HG03521 (cell line): ENCODE results near the gene CD96.
"Not testable (repeated sequence)": the region's sequence is repeated elsewhere in the genome, so short reads cannot be mapped to it uniquely, and the experiment has no call there.

Experiments
- ATAC-seq: cut with Tn5 transposase; IDR thresholded peaks from one replicate; pipeline ENCODE4 v1.9.1; 2021; ENCODE audit warnings: mild to moderate bottlenecking, moderate library complexity; ENCODE audit not compliant: unreplicated experiment

The CD96 gene

DNA sequence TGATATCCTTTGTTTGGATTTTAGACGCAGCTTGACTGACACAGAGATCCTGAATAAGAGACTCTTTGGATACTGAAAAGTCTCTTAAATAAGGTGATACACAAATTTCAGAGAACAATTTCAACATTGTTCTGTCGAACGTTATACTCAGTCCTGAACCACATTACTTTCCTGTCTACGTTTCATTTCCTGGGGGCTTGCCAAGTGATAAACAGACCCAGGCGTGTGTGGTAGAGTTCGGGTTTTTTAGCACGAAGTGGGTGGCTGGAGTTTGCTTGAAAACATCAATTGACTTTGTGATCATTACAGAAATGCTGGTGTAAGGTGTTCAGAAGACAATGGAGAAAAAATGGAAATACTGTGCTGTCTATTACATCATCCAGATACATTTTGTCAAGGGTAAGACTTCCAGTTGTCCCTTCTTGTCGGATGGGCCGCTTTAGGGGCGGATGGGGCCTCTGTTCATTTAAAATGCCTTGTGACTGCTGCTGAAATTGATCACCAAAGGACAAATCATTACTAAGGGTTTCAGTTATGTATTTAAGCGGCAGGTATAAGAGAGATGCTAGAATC lies at the start of gene CD96:
TSS of gene CD96 (plus strand) at position 287 of the 573 bp plus-strand sequence. CDS start at position 339, 52 bp downstream.
- peak; percentile 31 for ATAC-seq

- ATAC-seq = no peak
These were observed 48.7 kb upstream of the CD96 start for GRCh38 chr3:111493276-111493675.

GRCh38 chr3:111496894-111497559 lies 45.0 kb upstream of the CD96 start:
- no peak for ATAC-seq

DNA sequence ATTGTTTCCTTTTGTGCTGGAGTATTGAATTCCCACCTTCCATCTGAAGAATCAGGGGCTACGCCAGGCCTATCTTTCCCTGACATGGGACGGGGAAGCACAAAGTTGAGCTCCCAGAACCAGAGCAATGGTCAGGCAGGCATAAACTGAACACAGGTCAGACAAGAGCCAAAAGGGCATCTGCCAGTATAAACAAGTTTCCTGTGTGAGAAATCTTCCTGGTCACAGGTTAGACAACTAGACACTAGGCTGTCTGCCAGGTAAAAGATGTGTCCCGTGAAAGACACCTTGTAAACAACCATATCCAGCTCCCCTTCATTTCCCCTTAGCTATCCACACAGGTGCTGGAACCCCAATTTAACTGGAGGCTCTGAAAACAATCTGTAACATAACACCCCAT lies 44.0 kb upstream of the CD96 start:
- no peak for ATAC-seq

- ATAC-seq = peak; percentile 80
These were observed 35.6 kb upstream of the CD96 start for GRCh38 chr3:111506435-111506834.

GRCh38 chr3:111509308-111509707 lies 32.7 kb upstream of the CD96 start:
- ATAC-seq = no peak

DNA sequence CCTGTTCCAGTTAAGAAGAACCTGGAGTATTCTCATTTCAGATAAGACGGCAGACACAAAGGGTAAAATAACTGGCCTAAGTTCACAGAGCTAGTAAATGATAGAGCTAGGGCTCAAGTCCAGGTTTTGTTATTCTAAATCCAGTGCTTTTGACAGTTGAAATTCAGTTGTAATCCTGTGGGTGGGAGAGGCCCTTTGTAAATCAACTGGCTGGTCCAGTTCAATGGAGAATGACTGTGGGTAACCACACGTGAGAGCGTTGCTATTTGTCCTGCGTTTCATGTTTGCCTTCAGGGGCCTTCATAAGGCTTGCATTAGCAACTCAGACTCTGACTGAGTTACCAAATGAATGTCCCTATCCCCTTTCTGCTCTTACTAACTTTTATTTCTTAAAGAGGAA lies 24.2 kb upstream of the CD96 start:
- no peak for ATAC-seq

- ATAC-seq = no peak
These were observed 22.7 kb upstream of the CD96 start for GRCh38 chr3:111519178-111519855.

GRCh38 chr3:111521891-111522290 lies 20.1 kb upstream of the CD96 start:
- no peak for ATAC-seq

- ATAC-seq = not testable (repeated sequence)
These were observed 17.5 kb upstream of the CD96 start for GRCh38 chr3:111524486-111524885.

DNA sequence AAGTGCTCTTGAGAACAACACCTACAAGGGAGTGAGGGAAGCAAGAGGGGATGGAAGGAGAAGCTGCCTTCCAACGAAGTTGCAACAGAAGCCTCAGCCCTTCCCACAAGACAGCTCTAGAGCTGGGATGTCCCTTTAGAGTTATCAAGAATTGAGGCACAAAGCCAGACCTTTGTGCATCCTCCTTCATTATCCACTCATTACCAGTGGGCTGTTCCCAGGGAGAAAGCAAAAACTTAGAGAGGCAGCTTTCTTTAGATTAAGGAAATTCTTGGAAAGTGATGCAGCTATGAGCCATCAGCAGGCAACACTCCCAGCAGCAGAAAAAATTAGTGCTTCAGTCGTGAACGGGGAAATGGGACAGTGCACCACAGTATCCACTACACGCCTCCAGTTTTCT lies 10.6 kb upstream of the CD96 start:
- ATAC-seq = no peak

GRCh38 chr3:111534701-111535100 lies 7.3 kb upstream of the CD96 start:
- ATAC-seq = no peak

GRCh38 chr3:111538111-111538510 lies 3.9 kb upstream of the CD96 start:
- ATAC-seq = no peak

- ATAC-seq = peak; percentile 21
These were observed 3.3 kb upstream of the CD96 start for GRCh38 chr3:111538681-111539083.

DNA sequence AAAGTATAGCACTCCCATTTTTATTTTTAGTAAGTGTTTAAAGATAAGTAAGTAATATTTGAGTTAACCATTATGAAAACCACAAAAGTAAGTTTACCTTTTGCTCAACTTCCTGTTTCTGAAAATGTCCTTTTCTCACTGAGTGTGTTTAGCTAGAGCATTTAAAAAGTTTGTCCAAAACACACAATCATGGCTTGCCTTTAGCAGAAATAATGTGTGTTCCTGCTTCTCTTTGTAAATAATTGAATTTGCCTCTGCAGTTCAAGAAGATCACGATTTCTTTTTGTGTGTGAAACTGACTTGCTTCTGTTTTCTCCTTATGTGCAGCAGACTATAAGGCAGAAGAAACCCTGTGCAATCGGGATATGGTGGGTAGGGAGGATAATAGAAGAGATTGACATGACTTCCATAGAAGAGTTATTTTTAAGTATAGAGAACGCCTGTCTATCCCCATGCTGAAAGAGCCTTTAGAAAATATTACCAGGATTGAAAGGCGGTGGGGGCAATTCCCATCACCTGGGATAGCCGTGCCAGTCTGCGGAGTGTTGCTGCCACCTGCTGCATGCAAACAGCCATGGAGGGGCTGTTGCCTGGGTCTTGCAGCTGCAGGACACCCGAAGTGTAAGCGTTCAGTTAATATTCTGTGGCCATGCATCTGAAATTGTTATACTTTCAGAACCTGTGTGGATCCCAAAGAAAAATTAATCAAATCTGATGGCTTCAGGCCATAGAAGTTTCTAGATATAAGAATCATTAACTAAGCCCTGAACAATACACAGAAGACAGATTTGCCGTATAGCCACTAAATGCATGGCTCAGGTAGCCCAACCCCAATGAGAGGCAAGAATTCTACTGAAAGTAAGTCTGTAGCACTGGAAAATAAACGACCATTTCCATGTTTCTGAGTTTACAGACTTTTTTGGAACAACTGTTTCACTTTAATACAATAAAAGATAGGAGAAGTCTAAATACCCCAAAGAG lies 2.4 kb upstream of the CD96 start:
- ATAC-seq = peak; percentile 73

- ATAC-seq = no peak
These were observed 606 bp upstream of the CD96 start for GRCh38 chr3:111541391-111541790.

DNA sequence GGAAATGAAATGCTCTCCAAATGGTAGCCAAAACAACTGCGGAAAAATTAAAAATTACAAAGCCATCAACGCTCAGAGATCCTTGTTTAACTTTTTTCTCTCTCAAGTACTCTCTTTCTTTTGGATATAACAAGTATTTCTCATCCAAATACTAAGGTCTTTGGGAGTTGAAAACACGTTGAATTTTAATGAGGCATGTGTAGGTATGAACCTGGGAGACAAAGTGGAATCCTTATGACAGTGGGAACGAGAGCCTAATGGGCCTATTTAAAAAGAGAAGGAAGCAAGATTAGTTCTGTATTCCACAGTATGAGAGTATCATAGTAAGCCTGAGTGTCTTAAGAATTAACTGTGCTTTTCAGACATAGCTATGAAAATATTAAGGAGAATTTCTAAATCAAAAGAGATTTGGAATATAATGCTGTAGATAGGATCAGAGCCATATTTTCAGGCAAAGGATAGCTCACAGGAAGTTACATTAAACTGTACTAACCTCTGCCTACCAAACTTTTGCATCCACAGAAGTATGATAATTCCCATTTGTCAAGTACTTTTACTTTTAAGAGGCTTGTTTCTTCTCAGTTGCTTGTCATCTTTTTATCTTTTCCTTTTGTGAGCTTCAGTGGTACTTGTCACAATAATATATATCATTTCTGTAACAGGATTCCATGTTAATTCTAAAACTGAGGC lies 759 bp downstream of the CD96 start:
- no peak for ATAC-seq

DNA sequence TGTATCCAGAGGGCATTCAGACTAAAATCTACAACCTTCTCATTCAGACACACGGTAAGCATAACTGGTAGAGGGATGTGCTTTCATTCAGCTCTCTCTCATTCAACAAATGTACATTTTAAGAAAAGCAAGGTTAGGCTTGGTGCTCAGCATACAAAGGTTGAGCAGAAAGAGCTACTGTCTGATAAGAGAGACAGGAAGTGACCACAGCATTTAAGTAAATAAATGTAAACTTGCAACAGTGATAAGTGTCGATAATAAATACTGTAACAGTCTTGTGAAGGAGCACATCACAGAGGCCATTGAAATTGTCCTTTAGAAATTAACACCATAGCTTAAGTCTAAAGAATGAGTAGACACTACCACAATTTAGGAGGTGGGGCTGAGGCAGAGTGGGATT lies 3.4 kb downstream of the CD96 start:
- ATAC-seq = no peak

DNA sequence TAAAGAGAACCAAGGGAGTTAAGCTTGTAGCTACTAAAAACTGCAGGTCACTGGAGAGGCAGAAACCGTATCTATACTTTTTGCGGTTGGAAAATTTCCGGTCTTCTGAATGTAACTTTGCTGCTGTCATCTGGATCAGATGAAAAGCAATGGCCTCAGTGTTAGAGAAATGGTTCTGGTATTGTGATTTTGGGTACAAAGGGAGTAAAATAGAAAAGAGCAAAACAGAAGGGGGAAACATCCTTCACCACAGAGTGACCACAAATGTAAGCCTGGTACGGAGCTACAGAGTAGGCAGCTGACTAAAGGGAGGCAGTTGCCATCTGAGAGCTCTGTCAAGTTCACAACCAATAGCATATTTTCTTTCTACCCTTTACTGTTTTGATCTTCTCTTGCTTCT lies 5.6 kb downstream of the CD96 start:
- peak; percentile 80 for ATAC-seq

- ATAC-seq = peak; percentile 42
These were observed 6.1 kb downstream of the CD96 start for GRCh38 chr3:111548092-111548491.

- no peak for ATAC-seq
These were observed 6.8 kb downstream of the CD96 start for GRCh38 chr3:111548756-111549155.
